ENCODE measurements around the gene MTFP1.

- TF ChIP-seq TAF1 (conservative IDR thresholded peaks at IDR 0.05) (peak; percentile 49), CTCF (IDR thresholded peaks at IDR 0.05; ENCODE audit: low read depth, low read length, missing input control) (no peak), EGR1 (IDR thresholded peaks at IDR 0.05; ENCODE audit: low read depth in 2 of 2) (peak in 1 of 2 donors; percentile 41), YY1 (IDR thresholded peaks at IDR 0.05) (peak; percentile 83), SP1 (IDR thresholded peaks at IDR 0.05) (peak; percentile 93), RXRA (IDR thresholded peaks at IDR 0.05) (peak; percentile 100), FOXA1 (IDR thresholded peaks at IDR 0.05) (peak; percentile 46), HNF4G (IDR thresholded peaks at IDR 0.05) (peak; percentile 97), REST (IDR thresholded peaks at IDR 0.05) (peak; percentile 78), RAD21 (IDR thresholded peaks at IDR 0.05) (peak; percentile 27 to 60), JUND (IDR thresholded peaks at IDR 0.05) (peak in 1 of 2 donors; percentile 83)
- TF ChIP-seq, protein P1, sequence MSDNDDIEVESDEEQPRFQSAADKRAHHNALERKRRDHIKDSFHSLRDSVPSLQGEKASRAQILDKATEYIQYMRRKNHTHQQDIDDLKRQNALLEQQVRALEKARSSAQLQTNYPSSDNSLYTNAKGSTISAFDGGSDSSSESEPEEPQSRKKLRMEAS (IDR thresholded peaks at IDR 0.05) = peak; percentile 67
- TF ChIP-seq, protein P2, sequence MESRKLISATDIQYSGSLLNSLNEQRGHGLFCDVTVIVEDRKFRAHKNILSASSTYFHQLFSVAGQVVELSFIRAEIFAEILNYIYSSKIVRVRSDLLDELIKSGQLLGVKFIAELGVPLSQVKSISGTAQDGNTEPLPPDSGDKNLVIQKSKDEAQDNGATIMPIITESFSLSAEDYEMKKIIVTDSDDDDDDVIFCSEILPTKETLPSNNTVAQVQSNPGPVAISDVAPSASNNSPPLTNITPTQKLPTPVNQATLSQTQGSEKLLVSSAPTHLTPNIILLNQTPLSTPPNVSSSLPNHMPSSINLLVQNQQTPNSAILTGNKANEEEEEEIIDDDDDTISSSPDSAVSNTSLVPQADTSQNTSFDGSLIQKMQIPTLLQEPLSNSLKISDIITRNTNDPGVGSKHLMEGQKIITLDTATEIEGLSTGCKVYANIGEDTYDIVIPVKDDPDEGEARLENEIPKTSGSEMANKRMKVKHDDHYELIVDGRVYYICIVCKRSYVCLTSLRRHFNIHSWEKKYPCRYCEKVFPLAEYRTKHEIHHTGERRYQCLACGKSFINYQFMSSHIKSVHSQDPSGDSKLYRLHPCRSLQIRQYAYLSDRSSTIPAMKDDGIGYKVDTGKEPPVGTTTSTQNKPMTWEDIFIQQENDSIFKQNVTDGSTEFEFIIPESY (IDR thresholded peaks at IDR 0.05) = peak; percentile 71
- TF ChIP-seq, protein P3, sequence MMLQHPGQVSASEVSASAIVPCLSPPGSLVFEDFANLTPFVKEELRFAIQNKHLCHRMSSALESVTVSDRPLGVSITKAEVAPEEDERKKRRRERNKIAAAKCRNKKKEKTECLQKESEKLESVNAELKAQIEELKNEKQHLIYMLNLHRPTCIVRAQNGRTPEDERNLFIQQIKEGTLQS (IDR thresholded peaks at IDR 0.05) = peak; percentile 63
Measured at GRCh38 chr22:30397656-30398635, 27.6 kb upstream of the MTFP1 start.

All from liver (tissue), 3 donors.